GM12892 (cell line): ENCODE data around the gene CHMP6.

Experiments used
- DNase-seq: peaks from one replicate; pipeline ENCODE4 v3.0.0; 2011; ENCODE audit not compliant: insufficient read length
- FAIRE-seq: peaks from 2 replicates; lab custom pipeline; 2011; peaks lifted over from hg19 to GRCh38; lab: Jason Lieb, UNC
- POLR2A ChIP-seq: IDR thresholded peaks from 2 replicates; pipeline ENCODE4 v1.6.1; 2011; ENCODE audit warnings: low read depth, low read length, control low read depth
- POLR2AphosphoS5 ChIP-seq: IDR thresholded peaks from 2 replicates; pipeline ENCODE4 v1.6.1; 2011; ENCODE audit warnings: low read depth, low read length, control low read depth
- TAF1 ChIP-seq: IDR thresholded peaks from 2 replicates; pipeline ENCODE4 v1.6.1; 2011; ENCODE audit warnings: low read depth, mild to moderate bottlenecking, control low read depth, low read length, borderline replicate concordance

The CHMP6 gene

DNA sequence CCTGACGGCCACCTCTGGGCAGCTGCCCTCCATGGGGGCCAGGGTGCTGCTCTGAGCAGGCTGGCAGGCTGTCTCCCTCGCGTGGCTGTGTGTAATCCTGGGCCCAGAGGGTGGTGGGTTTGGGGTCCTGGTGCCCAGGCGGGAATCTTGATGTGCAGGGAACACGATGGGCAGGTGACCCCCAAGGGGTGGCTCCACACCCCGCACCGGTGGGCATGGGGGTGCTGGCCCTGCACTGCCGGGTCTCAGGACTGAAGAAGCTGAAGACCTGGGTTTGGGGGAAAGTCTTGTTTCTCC, 8.6 kb downstream of the CHMP6 start:
- DNase-seq (no peak), FAIRE-seq (no peak)
- TF ChIP-seq POLR2AphosphoS5 (no peak), POLR2A (no peak), TAF1 (no peak)

DNA sequence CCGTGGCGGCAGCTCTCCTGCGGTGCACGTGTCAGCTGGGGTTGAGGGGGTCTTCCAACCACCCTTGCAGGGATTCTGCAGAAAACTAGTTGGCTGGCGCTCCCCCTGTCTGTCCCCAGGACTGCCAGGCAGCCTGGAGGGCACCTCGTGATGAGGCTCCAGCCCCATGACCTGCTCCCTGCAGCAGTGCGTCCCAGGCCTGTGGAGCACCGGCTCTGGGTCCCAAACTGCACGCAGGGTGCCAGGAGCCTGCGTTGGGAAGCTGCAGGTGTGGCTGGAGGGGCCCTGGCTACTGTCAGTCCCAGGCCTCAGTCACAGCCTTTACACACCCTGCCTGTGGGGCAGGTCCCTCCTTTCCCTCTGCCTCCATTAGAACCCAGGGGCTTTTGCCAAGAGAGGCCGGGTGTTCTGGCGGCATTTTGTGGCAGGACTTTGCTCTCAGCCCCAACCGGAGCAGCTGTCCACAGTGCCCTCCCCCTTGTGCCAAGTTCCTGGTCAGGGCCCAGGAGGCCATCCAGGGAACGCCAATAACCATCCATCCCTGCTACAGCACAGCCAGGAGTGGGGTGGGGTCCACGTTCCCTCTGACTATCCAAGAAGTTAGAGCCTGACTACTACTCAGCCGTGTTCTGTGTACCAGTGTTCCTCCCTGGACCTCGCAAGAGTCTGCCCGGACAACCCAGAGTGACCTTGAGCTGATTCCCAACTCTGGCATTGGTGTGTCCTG, 9.2 kb downstream of the CHMP6 start:
- peak; percentile 55; the same call in 1 of the 2 replicates for TF ChIP-seq POLR2AphosphoS5
- TF ChIP-seq POLR2A = no peak; the same call in 1 of the 2 replicates
- no peak for TF ChIP-seq TAF1
- FAIRE-seq = no peak
- DNase-seq = no peak

DNA sequence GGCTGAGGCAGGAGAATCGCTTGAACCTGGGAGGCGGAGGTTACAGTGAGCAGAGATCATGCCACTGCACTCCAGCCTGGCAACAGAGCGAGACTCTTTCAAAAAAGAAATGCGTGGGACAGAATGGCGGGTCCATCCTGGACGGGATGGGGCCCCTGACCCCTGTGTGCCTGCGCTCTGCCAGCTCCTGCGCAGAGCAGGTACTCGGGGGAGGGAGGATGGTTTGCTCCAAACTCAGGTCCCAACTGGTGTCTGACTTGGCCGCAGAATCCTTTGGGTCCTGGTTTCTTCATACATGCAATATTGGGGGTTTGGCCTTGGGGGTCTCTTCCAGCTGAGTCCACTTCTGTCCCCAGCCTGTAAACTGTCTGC, 10.4 kb downstream of the CHMP6 start:
- FAIRE-seq = no peak
- TF ChIP-seq POLR2AphosphoS5 (no peak), TAF1 (no peak), POLR2A (no peak)

DNA sequence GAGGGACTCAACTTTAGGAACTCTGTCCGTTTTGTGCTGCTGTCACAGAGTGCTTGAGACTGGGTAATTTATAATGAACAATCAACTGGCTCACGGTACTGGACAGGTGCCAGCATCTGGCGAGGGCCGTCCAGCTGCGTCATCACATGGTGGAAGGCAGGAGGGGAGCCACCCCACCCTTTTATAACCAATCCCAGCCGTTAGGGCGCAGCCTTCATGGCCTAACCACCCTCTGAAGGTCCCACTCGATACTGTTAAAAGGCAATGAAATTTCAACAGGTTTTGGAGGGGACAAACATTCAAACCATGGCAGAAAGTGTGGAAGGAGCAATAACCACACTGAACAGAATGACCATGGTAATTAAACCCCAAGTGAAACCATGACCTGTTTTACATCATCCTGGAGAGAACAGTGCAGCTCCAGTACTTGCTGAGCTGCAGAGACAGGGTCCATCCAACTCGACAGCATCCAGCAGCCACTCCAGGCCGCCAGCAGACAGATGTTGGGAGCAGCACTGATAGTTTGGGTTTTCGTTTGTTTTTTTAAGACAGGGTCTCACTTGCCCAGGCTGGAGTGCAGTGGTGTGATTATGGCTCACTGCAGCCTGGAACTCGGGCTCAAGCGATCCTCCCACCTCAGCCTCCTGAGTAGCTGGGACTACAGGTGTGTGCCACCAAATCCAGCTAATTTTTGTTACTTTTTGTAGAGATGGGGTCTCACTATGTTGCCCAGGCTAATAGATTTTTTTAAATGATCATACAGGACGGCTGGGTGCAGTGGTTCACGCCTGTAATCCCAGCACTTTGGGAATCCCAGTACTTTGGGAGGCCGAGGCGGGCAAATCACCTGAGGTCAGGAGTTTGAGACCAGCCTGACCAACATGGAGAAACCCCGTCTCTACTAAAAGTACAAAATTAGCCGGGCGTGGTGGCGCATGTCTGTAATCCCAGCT, 11.0 kb downstream of the CHMP6 start:
- FAIRE-seq (no peak), DNase-seq (peak; percentile 19)
- TF ChIP-seq POLR2AphosphoS5 (no peak; the same call in 1 of the 2 replicates), POLR2A (no peak), TAF1 (no peak)

More for the DNA sequence above, 10.4 kb downstream of the CHMP6 start:
- no peak for DNase-seq

DNA sequence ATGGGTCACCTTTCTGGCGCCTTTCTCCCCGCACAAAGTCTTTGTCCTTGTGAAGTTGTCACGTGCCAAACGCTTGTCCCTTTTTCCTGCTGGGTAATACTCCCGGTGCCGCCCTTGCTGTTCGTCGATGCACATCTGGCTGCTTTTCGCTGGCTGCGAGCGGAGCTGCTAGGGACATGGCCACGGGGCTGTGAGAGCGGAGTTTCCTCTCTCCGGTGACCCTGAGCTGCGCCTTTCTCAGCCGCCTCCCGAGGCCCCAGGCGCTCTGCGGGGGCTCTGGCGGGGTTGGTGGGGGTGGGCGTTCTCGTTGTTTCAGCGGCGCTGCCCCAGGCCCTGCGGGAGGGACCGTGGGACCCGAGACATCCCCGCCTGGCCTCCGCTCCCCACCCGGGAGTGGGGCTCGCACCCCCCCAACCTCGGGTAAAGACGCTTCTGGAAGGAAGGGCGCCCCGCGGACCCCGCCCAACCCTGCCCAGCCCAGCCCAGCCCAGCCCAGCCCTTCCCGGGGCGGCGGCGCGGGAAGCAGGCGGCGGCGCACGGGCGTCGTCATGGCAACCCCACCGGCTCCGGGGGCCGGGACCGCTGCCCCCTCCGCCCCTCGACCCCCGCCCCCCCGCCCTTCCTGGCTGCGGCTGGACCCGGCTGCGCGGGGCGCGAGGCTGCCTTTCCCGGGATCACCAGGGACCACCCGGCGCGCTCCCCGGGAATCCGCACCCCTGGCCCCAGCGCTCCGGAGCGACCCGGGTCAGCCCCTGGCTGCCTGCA, 12.3 kb downstream of the CHMP6 start:
- FAIRE-seq (no peak), DNase-seq (no peak)
- TF ChIP-seq POLR2AphosphoS5 = no peak
- no peak for TF ChIP-seq POLR2A
- TF ChIP-seq TAF1 = no peak

DNA sequence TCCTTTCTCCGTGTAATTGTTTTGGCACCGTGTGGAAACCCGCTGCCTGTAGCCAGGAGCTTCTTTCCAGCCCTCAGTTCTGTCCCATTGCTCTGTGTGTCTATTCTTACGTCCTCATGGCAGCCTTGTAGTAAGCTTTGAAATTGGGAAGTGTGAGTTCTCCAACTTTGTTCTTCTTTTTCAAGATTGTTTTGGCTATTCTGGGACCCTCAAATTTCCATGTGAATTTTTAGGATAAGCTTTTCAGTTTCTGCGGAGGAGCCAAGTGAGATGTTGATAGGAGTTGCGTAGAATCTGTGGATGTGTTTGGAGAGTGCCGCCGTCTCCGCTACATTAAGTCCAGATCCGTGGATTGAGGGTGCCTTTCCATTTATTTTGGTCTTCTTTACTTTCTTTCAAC, 15.2 kb downstream of the CHMP6 start:
- no peak for DNase-seq
- FAIRE-seq = no peak
- TF ChIP-seq POLR2AphosphoS5 (no peak), TAF1 (no peak), POLR2A (no peak)

DNA sequence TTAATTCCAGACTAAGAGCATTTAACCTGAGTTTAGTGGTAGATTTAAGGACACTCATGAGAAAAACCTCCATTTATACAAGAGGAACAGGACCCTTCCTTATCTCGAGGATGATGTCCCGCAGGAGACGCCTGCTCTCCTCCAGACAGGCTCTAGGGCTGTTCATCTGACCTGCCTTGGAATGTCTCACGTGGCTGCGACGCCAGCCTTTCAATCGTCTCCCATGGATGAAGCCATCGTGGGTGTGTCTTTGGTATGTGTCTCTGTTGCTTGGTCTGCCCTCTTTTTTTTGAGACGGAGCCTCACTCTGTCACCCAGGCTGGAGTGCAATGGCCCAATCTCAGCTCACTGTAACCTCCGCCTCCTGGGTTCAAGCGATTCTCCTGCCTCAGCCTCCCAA, 16.5 kb downstream of the CHMP6 start:
- DNase-seq (no peak), FAIRE-seq (no peak)
- TF ChIP-seq TAF1 (no peak), POLR2AphosphoS5 (no peak), POLR2A (no peak)

DNA sequence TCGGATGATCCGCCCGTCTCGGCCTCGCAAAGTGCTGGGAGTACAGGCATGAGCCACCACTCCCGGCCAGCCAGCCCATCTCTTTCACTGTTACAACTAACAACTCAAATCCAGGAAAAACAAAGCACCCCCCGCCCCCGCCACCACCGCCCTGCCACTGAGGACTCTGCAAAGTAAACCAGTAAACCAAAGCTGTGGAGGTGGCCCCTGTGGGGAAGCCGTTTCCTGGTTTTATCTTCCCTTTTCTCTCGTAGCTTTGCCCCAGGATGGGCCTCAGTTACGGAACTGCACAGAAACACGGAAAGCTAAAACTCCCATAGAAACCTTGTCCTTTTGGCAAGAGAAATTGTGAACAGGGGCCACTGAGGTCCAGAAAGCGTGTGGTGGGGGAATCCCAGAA, 17.5 kb downstream of the CHMP6 start:
- no peak for FAIRE-seq
- TF ChIP-seq POLR2AphosphoS5 = no peak
- no peak for TF ChIP-seq POLR2A
- no peak for TF ChIP-seq TAF1

DNA sequence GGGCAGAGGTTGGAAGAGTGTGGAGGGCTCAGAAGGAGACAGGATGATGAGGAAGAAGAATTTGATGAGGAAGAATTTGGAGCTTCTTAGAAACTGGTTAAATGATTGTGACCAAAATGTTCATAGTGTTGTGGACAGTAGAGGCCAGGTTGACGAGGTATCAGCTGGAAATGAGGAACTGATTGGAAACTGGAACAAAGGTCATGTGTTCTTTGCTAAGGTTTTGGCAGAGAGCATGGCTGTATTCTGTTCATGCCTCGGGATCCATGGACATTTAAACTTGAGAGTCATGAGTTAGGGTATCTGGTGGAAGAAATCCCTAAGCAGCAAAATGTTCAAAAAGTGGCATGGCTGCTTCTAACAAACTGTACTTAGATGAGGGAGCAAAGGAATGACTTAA, 19.3 kb downstream of the CHMP6 start:
- TF ChIP-seq POLR2AphosphoS5 (no peak), TAF1 (no peak), POLR2A (no peak)
- DNase-seq (no peak), FAIRE-seq (no peak)

More for the DNA sequence above, 17.5 kb downstream of the CHMP6 start:
- DNase-seq = no peak

DNA sequence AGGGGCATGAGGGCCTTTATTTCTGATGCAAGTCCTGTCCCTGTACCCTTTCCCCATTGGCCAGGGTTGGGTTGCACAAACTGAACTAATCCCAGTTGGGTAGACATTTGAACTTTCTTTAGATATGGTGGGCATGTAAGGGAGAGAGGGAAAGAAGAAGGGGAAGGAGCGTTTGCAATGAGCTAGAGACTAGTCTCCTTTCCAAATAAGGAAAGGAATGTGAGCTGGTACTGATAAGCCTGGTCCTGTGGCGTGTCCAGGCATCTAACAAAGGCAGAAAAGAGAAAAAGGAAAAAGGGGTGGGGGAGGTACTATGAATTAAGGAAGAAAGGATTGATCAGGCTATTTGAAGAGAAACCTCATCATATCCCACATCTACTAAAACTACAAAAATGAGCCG, 20.3 kb downstream of the CHMP6 start:
- DNase-seq = no peak
- FAIRE-seq = no peak
- no peak for TF ChIP-seq POLR2A
- TF ChIP-seq TAF1 = no peak
- no peak for TF ChIP-seq POLR2AphosphoS5

DNA sequence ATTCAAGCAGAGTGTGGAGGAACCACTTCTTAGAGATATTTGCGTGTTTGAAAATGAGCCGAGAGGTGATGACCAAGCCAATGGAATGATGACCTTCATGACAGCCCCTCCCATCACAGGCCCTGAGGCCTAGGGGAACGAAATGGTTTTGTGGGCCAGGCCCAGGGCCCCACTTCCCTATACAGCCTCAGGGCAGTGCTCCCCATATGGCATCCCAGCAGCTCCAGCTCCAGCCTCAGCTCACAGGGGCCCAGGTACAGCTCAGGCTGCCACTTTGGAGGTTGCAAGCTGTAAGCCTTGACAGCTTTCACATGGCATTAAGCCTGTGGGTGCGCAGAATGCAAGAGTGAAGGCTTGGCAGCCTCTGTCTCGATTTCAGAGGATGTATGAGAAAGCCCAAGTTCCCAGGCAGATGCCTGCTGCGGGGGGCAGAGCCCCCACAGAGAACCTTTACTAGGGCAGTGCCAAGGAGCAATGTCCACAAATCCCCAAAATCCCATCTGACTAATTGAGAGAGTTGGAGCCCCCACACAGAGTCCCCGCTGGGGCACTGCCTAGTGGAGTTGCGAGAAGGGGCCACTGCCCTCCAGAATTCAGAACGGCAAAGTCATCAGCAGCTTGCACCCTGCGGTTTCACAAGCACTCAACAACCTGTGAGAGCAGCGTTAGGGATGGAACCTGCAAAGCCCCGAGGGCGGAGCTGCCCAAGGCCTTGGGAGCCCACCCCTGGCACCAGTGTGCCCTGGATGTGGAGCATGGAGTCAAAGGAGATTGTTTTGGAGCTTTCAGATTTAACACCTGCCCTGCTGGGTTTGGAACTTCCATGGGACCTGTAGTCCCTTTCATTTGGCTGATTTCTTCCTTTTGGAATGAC, 21.2 kb downstream of the CHMP6 start:
- DNase-seq (no peak), FAIRE-seq (no peak)
- TF ChIP-seq POLR2A = no peak
- no peak for TF ChIP-seq TAF1
- TF ChIP-seq POLR2AphosphoS5 = no peak
